BLaER1 treated with 17β-estradiol and CSF1 and Interleukin-3, amounts not matched to agents 10 nM and 100 nM (cell line): ENCODE measurements around the gene RBMS3.
A peak's percentile ranks its signal among the peaks of the same experiment; 100 is the strongest.

Source experiments
- H3K27ac ChIP-seq, 11 experiments: shearing (Covaris generic); formaldehyde crosslinking; 2 replicates each; pipeline ENCODE4 v1.8.1; 2022
- H3K27me3 ChIP-seq, 11 experiments: shearing (Covaris generic); formaldehyde crosslinking; 2 replicates each; pipeline ENCODE4 v1.8.1; 2022
- H3K36me3 ChIP-seq, 11 experiments: shearing (Covaris generic); formaldehyde crosslinking; 2 replicates each; pipeline ENCODE4 v1.8.1; 2022
- H3K4me1 ChIP-seq, 10 experiments: shearing (Covaris generic); formaldehyde crosslinking; 2 replicates each; pipeline ENCODE4 v1.8.1; 2022
- H3K4me2 ChIP-seq, 11 experiments: shearing (Covaris generic); formaldehyde crosslinking; 2 replicates each; pipeline ENCODE4 v1.8.1; 2022
- H3K4me3 ChIP-seq, 10 experiments: shearing (Covaris generic); formaldehyde crosslinking; 2 replicates each; pipeline ENCODE4 v1.8.1; 2022
- H3K9ac ChIP-seq, 11 experiments: shearing (Covaris generic); formaldehyde crosslinking; 2 replicates each; pipeline ENCODE4 v1.8.1; 2022
- H3K9me3 ChIP-seq, 11 experiments: shearing (Covaris generic); formaldehyde crosslinking; replicated peaks in 1 of 11; 2 replicates each; pipeline ENCODE4 v1.8.1; 2022
- H4K20me1 ChIP-seq, 11 experiments: shearing (Covaris generic); formaldehyde crosslinking; 2 replicates each; pipeline ENCODE4 v1.8.1; 2022
- Cebpa-rat ChIP-seq, 11 experiments: shearing (Covaris generic); IDR thresholded peaks; 2 replicates each; pipeline ENCODE4 v1.8.1; 2022

RBMS3 gene

DNA sequence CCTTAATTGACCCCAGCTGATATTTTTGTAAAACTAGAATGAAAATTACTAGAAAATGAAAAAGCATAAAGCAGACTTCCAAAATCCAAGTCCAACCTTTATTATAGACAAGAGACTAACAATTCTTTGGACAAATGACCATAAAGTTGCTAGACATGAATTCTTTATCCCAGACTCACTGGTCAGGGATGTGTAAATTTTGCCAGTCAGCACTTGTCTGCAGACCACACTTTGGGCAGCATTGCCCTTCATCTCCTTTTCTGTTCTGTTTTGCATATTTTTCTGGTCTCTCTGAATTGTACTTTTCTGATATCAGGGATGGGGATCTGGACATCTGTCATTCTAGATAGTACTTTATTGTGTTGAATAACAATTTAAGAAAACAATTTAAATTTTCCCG, 10.1 kb upstream of the RBMS3 start:
- no peak overlapping the region for H3K4me3 ChIP-seq
- H3K27me3 ChIP-seq = no peaks in the 10 kb centered on the region
- H3K4me1 ChIP-seq = no peaks in the 10 kb centered on the region
- H3K36me3 ChIP-seq = no peaks in the 10 kb centered on the region
- no peaks in the 10 kb centered on the region for H4K20me1 ChIP-seq
- no peak overlapping the region for H3K9ac ChIP-seq
- no peaks in the 10 kb centered on the region for H3K9me3 ChIP-seq
- TF ChIP-seq Cebpa-rat (IDR thresholded peaks at IDR 0.05) = no peak
- H3K4me2 ChIP-seq = no peak overlapping the region
- H3K27ac ChIP-seq = no peak overlapping the region

DNA sequence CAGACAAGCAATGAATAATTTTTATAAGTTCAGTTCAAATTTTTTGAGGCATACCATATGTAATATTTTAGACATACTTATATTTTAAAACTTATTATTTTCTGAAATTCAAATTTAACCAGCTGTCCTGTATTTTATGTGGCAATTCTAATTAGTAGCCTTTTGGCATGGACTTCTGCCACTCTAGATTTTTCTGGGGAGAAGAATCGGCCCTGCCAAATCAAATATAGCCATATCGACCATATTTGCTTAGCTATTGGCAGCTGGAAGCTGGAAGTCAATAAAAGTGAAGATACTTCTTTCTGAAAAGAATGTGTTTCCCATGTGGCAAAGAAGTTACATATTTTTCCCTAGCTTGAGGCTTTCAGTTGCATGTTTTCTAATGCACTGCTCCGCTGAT, 9.4 kb upstream of the RBMS3 start:
- H3K9ac ChIP-seq = no peak overlapping the region
- no peak overlapping the region for H3K4me2 ChIP-seq
- H3K9me3 ChIP-seq = no peaks in the 10 kb centered on the region
- no peaks in the 10 kb centered on the region for H3K4me1 ChIP-seq
- no peaks in the 10 kb centered on the region for H3K27me3 ChIP-seq
- no peak overlapping the region for H3K4me3 ChIP-seq
- no peak for TF ChIP-seq Cebpa-rat (IDR thresholded peaks at IDR 0.05)
- no peaks in the 10 kb centered on the region for H4K20me1 ChIP-seq
- H3K36me3 ChIP-seq = no peaks in the 10 kb centered on the region
- no peak overlapping the region for H3K27ac ChIP-seq

DNA sequence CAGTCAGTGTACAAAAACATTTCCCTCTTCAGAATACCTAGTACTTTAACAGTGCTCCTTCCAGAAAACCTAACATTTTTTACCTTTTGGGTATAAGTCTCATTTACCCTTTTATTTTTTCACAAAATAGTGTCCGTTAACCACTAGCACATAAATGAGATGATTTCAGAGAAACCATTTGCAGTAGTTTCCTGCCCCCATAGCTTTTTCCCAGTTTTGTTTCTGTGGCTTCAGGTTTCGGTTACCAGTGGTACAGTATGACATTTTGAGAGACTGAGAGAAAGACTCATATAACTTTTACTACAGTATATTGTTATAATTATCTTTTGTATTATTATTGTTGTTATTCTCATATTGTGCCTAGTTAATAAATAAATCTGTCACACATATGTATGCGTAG, 6.2 kb upstream of the RBMS3 start:
- Histone ChIP-seq H3K4me1 (peaks cover 0 to 4% (median 2%) of the 10 kb centered on the region in 10 experiments; a peak in 12 of 20 replicates), H3K4me2 (no peak overlapping the region), H3K4me3 (no peak overlapping the region), H3K36me3 (no peaks in the 10 kb centered on the region), H3K27ac (no peak overlapping the region), H3K27me3 (no peaks in the 10 kb centered on the region), H4K20me1 (no peaks in the 10 kb centered on the region), H3K9ac (no peak overlapping the region), H3K9me3 (no peaks in the 10 kb centered on the region)
- TF ChIP-seq Cebpa-rat (IDR thresholded peaks at IDR 0.05) = no peak

DNA sequence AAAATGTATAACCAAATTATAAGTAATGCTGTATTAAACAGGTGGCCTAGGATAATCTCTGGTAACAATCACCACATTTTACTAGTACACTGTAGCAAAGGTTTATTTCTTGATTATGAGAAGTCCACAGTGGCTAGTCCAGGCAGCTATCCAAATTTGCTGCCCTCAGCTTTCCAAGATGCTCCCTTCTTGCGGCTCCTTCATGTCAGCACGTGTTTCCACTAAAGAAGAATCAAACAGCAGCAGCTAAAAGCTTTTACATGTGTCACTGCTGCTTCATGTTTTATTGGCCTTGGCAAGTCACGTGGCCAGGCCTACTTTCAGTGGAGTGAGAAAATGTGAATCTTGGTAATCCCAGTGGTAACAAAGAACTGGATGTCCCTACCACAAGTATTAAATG, 5.6 kb upstream of the RBMS3 start:
- Histone ChIP-seq H3K9ac (no peak overlapping the region), H3K36me3 (no peaks in the 10 kb centered on the region), H3K27me3 (no peaks in the 10 kb centered on the region), H3K4me1 (peaks cover 0 to 10% (median 8%) of the 10 kb centered on the region in 10 experiments; a peak in 14 of 20 replicates), H3K4me3 (no peak overlapping the region), H4K20me1 (no peaks in the 10 kb centered on the region), H3K27ac (no peak overlapping the region), H3K4me2 (no peak overlapping the region), H3K9me3 (no peaks in the 10 kb centered on the region)
- TF ChIP-seq Cebpa-rat (IDR thresholded peaks at IDR 0.05) = no peak

DNA sequence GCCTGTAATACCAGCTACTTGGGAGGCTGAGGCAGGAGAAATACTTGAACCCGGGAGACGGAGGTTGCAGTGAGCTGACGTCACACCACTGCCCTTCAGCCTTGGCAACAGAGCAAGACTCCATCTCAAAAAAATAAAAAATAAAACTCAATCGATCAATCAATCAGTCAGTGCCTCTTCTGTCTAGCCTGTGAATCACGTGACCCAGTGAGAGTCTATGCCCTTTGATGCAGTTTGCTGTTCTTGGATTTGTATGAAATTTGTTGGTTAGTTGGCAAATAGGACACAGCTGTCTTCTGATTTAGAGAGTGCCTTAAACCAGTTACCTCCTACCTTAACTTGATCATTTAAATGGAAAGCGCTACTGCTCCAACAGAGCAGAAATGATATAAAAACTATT, 3.6 kb upstream of the RBMS3 start:
- Histone ChIP-seq H4K20me1 (no peaks in the 10 kb centered on the region), H3K4me1 (peaks cover 9 to 26% (median 23%) of the 10 kb centered on the region in 10 experiments), H3K9ac (no peak overlapping the region), H3K36me3 (no peaks in the 10 kb centered on the region), H3K4me3 (no peak overlapping the region), H3K27ac (no peak overlapping the region), H3K4me2 (no peak overlapping the region), H3K27me3 (no peaks in the 10 kb centered on the region), H3K9me3 (no peaks in the 10 kb centered on the region)
- no peak for TF ChIP-seq Cebpa-rat (IDR thresholded peaks at IDR 0.05)

DNA sequence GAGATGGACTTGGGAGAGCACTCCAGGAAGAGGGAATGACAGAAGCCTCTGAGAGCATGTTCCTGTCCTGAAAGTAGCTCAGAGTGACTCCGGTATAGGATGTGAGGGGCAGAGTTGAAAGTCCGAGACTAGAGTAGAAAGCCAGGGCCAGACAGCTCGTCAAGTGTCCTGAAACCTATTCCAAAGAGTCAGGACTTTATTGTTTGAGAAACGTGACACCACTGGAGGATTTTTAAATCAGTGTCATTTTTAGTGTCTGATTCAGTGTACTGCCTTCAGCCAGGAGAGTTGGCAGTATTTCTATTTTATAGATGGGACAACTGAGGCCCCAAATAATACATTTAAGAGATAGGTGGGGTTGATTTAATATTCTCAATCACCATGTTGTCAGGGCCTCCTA, 1.6 kb upstream of the RBMS3 start:
- Histone ChIP-seq H3K4me2 (peak overlapping the region in 3 of 11 experiments; percentile 93 to 97 (median 97); a peak in 2 of 22 replicates), H3K9me3 (no peaks in the 10 kb centered on the region), H3K27me3 (no peaks in the 10 kb centered on the region), H3K27ac (no peak overlapping the region), H3K4me1 (peaks cover 14 to 43% (median 38%) of the 10 kb centered on the region in 10 experiments), H3K4me3 (no peak overlapping the region), H3K9ac (no peak overlapping the region), H3K36me3 (no peaks in the 10 kb centered on the region), H4K20me1 (no peaks in the 10 kb centered on the region)
- TF ChIP-seq Cebpa-rat (IDR thresholded peaks at IDR 0.05) = no peak

DNA sequence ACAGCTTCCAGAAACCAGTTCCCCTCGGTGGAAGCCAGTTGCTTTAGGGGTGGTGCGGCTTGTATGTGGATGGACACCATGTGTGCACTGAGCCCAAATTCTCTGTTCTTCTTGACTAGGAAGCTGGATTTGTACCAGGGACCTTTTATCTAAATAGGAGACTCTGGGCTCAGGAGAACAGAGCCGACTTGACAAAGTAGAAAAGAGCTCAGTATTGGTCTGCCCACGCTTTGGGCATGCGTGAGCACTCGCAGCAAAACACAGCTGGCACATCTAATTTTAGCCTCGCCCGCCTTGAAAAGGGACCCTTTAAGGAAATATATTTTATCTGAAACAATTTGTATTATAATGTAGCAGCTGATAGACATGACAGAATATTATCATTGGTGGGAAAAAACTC, 1.1 kb upstream of the RBMS3 start:
- Histone ChIP-seq H3K27me3 (no peaks in the 10 kb centered on the region), H3K4me2 (peak overlapping the region in 8 of 11 experiments; percentile 42 to 97 (median 90); a peak in 15 of 22 replicates), H3K9me3 (no peaks in the 10 kb centered on the region), H3K27ac (no peak overlapping the region), H3K36me3 (no peaks in the 10 kb centered on the region), H3K9ac (no peak overlapping the region; a peak in 1 of 22 replicates), H3K4me3 (peak overlapping the region in 1 of 10 experiments; percentile 66; a peak in 1 of 20 replicates), H4K20me1 (no peaks in the 10 kb centered on the region), H3K4me1 (peaks cover 14 to 43% (median 38%) of the 10 kb centered on the region in 10 experiments)
- no peak for TF ChIP-seq Cebpa-rat (IDR thresholded peaks at IDR 0.05)

DNA sequence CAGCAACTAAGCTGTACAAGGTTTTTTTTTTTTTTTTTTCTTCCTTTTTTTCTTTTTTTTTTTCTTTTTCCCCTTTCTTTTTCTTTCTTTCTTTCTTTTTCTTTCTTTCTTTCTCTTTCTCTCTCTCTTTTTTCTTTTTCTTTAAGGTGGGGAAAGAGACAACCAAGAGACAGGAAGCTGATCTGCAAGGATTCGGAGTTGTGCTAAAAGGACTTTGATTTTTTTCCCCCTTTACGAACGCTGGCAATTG, 148 bp downstream of the RBMS3 start:
- peak overlapping the region; percentile 47 to 71 (median 63) for H3K4me3 ChIP-seq
- peak overlapping the region in 10 of 11 experiments; percentile 0 to 69 (median 58); a peak in 19 of 22 replicates for H3K27ac ChIP-seq
- H3K9ac ChIP-seq = peak overlapping the region; percentile 43 to 77 (median 72); a peak in 21 of 22 replicates

DNA sequence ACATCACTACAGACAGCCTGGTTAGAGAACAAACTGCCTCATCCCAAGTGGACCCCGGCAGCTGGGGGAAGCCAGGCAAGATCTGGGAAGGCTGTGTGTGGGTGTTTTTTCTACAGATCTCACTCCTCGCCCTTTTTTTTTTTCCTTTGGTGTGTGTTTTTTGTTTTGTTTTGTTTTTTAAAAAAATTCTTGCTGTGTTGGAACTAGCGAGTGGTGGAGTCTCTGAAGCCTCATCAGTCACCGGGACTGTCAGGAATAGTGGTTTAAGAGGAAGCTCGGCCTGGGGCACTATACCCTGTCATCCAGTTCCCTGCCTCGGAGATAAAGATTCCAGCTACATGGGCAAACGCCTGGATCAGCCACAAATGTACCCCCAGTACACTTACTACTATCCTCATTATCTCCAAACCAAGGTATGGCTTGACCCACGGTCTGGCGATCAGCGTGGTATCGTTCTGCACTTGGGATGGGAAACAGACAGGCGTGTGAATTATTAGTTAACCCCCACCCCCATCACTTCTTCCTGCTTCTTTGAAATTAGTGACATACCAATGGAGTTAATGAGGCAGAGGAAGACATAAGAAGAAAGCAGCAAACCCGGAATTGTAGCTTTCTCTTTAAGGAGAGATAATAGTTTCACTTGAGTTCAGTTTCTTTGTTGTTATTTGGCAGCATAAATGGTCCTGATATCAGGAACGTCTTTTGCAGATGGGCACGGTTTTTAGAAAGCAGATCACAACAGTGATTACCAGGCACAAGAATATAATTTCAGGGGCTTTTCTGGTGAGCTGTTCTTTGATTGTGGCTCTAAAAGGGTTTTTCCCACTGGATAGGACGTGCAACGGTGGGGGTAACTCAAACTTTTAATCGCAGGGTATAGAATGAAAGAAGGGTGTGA, 722 bp downstream of the RBMS3 start:
- Histone ChIP-seq H3K9ac (peak overlapping the region; percentile 43 to 77 (median 72); a peak in 21 of 22 replicates), H3K4me2 (peak overlapping the region; percentile 78 to 97 (median 93)), H3K4me1 (peaks cover 14 to 51% (median 42%) of the 10 kb centered on the region in 10 experiments), H3K9me3 (no peaks in the 10 kb centered on the region), H3K4me3 (peak overlapping the region; percentile 47 to 71 (median 63)), H3K27me3 (no peaks in the 10 kb centered on the region), H4K20me1 (no peaks in the 10 kb centered on the region), H3K27ac (peak overlapping the region in 10 of 11 experiments; percentile 0 to 69 (median 58); a peak in 19 of 22 replicates), H3K36me3 (no peaks in the 10 kb centered on the region)
- no peak for TF ChIP-seq Cebpa-rat (IDR thresholded peaks at IDR 0.05)

More for the DNA sequence above, 148 bp downstream of the RBMS3 start:
- Histone ChIP-seq H4K20me1 (no peaks in the 10 kb centered on the region), H3K27me3 (no peaks in the 10 kb centered on the region), H3K36me3 (no peaks in the 10 kb centered on the region), H3K4me1 (peaks cover 14 to 50% (median 42%) of the 10 kb centered on the region in 10 experiments), H3K4me2 (peak overlapping the region; percentile 78 to 97 (median 93)), H3K9me3 (no peaks in the 10 kb centered on the region)
- no peak for TF ChIP-seq Cebpa-rat (IDR thresholded peaks at IDR 0.05)
